ENCODE results near the gene PTPRD. TPM values are rescaled to one million over a fixed set of nuclear protein-coding genes. Genes with fewer than 3 reads are reported as not detected.

Gene PTPRD
- total RNA-seq, 1 experiment from 2014 or later = not detected

GRCh38 chr9:8589476-8589875 is 2023.3 kb downstream of the PTPRD start:
- no peak overlapping the region for H3K4me3 ChIP-seq (ENCODE audit: low read depth, low read length, poor library complexity, severe bottlenecking)
- no peak overlapping the region for H3K27ac ChIP-seq (ENCODE audit: low read depth, low read length, poor library complexity, severe bottlenecking)
- CTCF ChIA-PET = no interaction called here
- no peak for DNase-seq (ENCODE audit: low spot score)
- no peaks in the 10 kb centered on the region for H3K36me3 ChIP-seq (ENCODE audit: insufficient read depth, low read length, poor library complexity, severe bottlenecking)
- no peak for TF ChIP-seq EZH2 (IDR thresholded peaks at IDR 0.05; ENCODE audit: borderline replicate concordance, low read depth, low read length, poor library complexity, severe bottlenecking)
- no peak for TF ChIP-seq CTCF (conservative IDR thresholded peaks at IDR 0.05; ENCODE audit: low read depth, low read length)
- intact Hi-C loops (cut with micrococcal nuclease; ENCODE audit: unreplicated experiment) = no loop called here
- H3K9me3 ChIP-seq (ENCODE audit: low read depth, low read length, poor library complexity, severe bottlenecking) = no peaks in the 10 kb centered on the region
- no peaks in the 10 kb centered on the region for H3K4me1 ChIP-seq (ENCODE audit: insufficient read depth, low read length, poor library complexity, severe bottlenecking)
- POLR2A ChIA-PET (ENCODE audit: low non-redundant PET) = no interaction called here
- no TSS peak for BruUV-seq (replicated peaks)
- no peaks in the 10 kb centered on the region for H3K27me3 ChIP-seq (replicated peaks; ENCODE audit: insufficient read depth, low read depth, low read length, poor library complexity)

- H3K4me1 ChIP-seq (ENCODE audit: insufficient read depth, low read length, poor library complexity, severe bottlenecking) = no peaks in the 10 kb centered on the region
- no peak for DNase-seq (ENCODE audit: low spot score)
- H3K27ac ChIP-seq (ENCODE audit: low read depth, low read length, poor library complexity, severe bottlenecking) = no peak overlapping the region
- TF ChIP-seq CTCF (conservative IDR thresholded peaks at IDR 0.05; ENCODE audit: low read depth, low read length) = no peak
- TF ChIP-seq EZH2 (IDR thresholded peaks at IDR 0.05; ENCODE audit: borderline replicate concordance, low read depth, low read length, poor library complexity, severe bottlenecking) = no peak
- ChIA-PET CTCF (no interaction called here), POLR2A (ENCODE audit: low non-redundant PET) (no interaction called here)
- intact Hi-C loops (cut with micrococcal nuclease; ENCODE audit: unreplicated experiment) = no loop called here
- no TSS peak for BruUV-seq (replicated peaks)
- H3K9me3 ChIP-seq (ENCODE audit: low read depth, low read length, poor library complexity, severe bottlenecking) = no peaks in the 10 kb centered on the region
- no peak overlapping the region for H3K4me3 ChIP-seq (ENCODE audit: low read depth, low read length, poor library complexity, severe bottlenecking)
- H3K27me3 ChIP-seq (replicated peaks; ENCODE audit: insufficient read depth, low read depth, low read length, poor library complexity) = peaks cover 1% of the 10 kb centered on the region
- no peaks in the 10 kb centered on the region for H3K36me3 ChIP-seq (ENCODE audit: insufficient read depth, low read length, poor library complexity, severe bottlenecking)
Measured at GRCh38 chr9:8585036-8585435, 2027.8 kb downstream of the PTPRD start.

GRCh38 chr9:8579661-8580060 is 2033.1 kb downstream of the PTPRD start:
- BruUV-seq (replicated peaks) = no TSS peak

More at GRCh38 chr9:8579661-8580060, 2033.1 kb downstream of the PTPRD start:
- Histone ChIP-seq H3K4me1 (ENCODE audit: insufficient read depth, low read length, poor library complexity, severe bottlenecking) (no peaks in the 10 kb centered on the region), H3K27me3 (replicated peaks; ENCODE audit: insufficient read depth, low read depth, low read length, poor library complexity) (peaks cover 23% of the 10 kb centered on the region), H3K9me3 (ENCODE audit: low read depth, low read length, poor library complexity, severe bottlenecking) (no peaks in the 10 kb centered on the region), H3K4me3 (ENCODE audit: low read depth, low read length, poor library complexity, severe bottlenecking) (no peak overlapping the region), H3K36me3 (ENCODE audit: insufficient read depth, low read length, poor library complexity, severe bottlenecking) (no peaks in the 10 kb centered on the region), H3K27ac (ENCODE audit: low read depth, low read length, poor library complexity, severe bottlenecking) (no peak overlapping the region)
- ChIA-PET CTCF (no interaction called here), POLR2A (ENCODE audit: low non-redundant PET) (no interaction called here)
- no peak for TF ChIP-seq CTCF (conservative IDR thresholded peaks at IDR 0.05; ENCODE audit: low read depth, low read length)
- no peak for TF ChIP-seq EZH2 (IDR thresholded peaks at IDR 0.05; ENCODE audit: borderline replicate concordance, low read depth, low read length, poor library complexity, severe bottlenecking)
- DNase-seq (ENCODE audit: low spot score) = no peak
- intact Hi-C loops (cut with micrococcal nuclease; ENCODE audit: unreplicated experiment) = no loop called here
